Skin epidermis (tissue), 12 donors: Measurements from ENCODE around the gene TSEN54.

Experiments
- H3K27ac ChIP-seq, 21 experiments: fragments of 200-600 bp; sonication (generic) in 11 of 21; one replicate each; pipeline ENCODE4 v1.5.0; 2020; ENCODE audit warnings: mild to moderate bottlenecking in 3 of 21, inconsistent platforms in 2 of 21, moderate library complexity in 2 of 21
- H3K4me3 ChIP-seq, 7 experiments: fragments of 200-600 bp; sonication (generic) in 2 of 7; one replicate each; pipeline ENCODE4 v1.5.0; 2020; ENCODE audit warnings: inconsistent platforms in 2 of 7, mild to moderate bottlenecking in 2 of 7, moderate library complexity in 1 of 7

The TSEN54 gene

GRCh38 chr17:75571197-75571884, 55.0 kb downstream of the TSEN54 start:
- Histone ChIP-seq H3K27ac (peak overlapping the region in 17 of 21 experiments; percentile 35 to 80 (median 52)), H3K4me3 (no peak overlapping the region)

- H3K4me3 ChIP-seq: no peak overlapping the region
Measured at GRCh38 chr17:75571885-75572215, 55.5 kb downstream of the TSEN54 start.

DNA sequence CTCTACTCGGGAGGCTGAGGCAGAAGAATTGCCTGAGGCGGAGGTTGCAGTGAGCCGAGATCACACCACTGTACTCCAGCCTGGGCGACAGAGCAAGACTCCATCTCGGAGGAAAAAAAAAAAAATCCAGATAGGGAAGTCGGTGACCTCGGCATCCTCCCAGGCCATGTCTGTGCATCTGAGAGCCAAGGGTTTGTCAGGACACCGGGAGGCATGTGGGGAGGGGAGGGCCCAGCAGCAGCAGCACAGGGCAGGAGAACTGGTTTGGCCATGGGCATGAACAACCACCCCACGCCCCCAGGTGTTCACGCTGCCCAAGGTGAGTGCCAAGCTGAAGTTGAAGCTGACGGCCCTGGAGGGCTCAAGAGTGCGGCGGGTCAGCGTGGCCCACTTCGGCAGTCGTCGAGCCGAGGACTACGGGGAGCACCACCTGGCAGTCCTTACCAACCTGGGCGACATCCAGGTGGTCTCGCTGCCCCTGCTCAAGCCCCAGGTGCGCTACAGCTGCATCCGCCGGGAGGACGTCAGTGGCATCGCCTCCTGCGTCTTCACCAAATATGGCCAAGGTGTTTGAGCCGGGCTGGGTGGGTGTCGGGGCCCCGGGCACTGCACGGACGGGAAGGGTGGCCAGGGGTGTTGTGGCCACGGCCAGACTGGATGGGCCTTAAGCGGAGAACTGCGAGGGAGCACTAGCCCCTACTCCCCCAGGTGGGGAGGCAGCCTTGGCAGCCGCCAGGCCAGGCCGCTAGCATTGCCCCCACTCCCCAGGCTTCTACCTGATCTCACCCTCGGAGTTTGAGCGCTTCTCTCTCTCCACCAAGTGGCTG, 56.6 kb downstream of the TSEN54 start:
- Histone ChIP-seq H3K4me3 (no peak overlapping the region), H3K27ac (no peak overlapping the region)

More at GRCh38 chr17:75571885-75572215, 55.5 kb downstream of the TSEN54 start:
- peak overlapping the region in 9 of 21 experiments; percentile 35 to 80 (median 54) for H3K27ac ChIP-seq

DNA sequence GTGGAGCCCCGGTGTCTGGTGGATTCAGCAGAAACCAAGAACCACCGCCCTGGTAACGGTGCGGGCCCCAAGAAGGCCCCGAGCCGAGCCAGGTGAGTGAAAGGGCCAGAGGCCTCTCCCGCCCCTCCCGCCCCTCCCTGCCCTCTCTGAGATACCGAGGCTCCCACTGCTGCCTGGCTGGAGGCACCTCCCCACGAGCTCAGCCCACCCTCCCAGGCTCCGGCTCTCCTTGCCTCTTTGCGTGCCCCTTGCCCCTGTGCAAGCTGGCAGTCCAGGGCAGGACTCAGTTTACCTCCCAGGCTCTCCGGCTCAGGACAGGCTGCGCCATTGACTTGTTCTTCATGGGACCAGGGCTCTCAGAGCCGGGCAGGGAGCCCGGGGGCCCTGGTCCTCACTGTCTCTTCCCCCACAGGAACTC, 57.2 kb downstream of the TSEN54 start:
- Histone ChIP-seq H3K27ac (no peak overlapping the region), H3K4me3 (no peak overlapping the region)

GRCh38 chr17:75573994-75574393, 57.7 kb downstream of the TSEN54 start:
- Histone ChIP-seq H3K27ac (no peak overlapping the region), H3K4me3 (no peak overlapping the region)
